HepG2 (cell line): Measurements from ENCODE around the gene DPP8. TPM values are rescaled to one million over a fixed set of nuclear protein-coding genes. Genes with fewer than 3 reads are reported as not detected.

Experiments
- DNMT1 ChIP-seq: sonication (generic); formaldehyde crosslinking; IDR thresholded peaks from 2 replicates; pipeline ENCODE4 v1.5.1; 2020; ENCODE audit warnings: mild to moderate bottlenecking, missing genetic modification reagents
- HNF1A ChIP-seq, 2 experiments: sonication (generic) in 1 of 2; formaldehyde crosslinking in 1 of 2; IDR thresholded peaks; 2 replicates each; pipeline versions ENCODE4 v1.4.0 to v1.6.1; 2016 to 2020; ENCODE audit warnings: borderline replicate concordance in 1 of 2, low read depth in 1 of 2, mild to moderate bottlenecking in 1 of 2, missing genetic modification reagents in 1 of 2
- HNRNPL ChIP-seq: fragments of 200-400 bp; formaldehyde crosslinking; IDR thresholded peaks from 2 replicates; pipeline ENCODE4 v1.6.1; 2017; ENCODE audit warnings: mild to moderate bottlenecking, low read depth, low read length
- IKZF4 ChIP-seq: sonication (generic); formaldehyde crosslinking; IDR thresholded peaks from 2 replicates; pipeline ENCODE4 v1.5.1; 2020; ENCODE audit warnings: borderline replicate concordance, mild to moderate bottlenecking, low read depth, missing genetic modification reagents; ENCODE audit errors: not compliant biosample characterization
- ISX ChIP-seq: sonication (generic); formaldehyde crosslinking; conservative IDR thresholded peaks from 2 replicates; pipeline ENCODE4 v1.5.0; 2020; ENCODE audit warnings: missing genetic modification reagents
- MLXIP ChIP-seq: sonication (generic); formaldehyde crosslinking; IDR thresholded peaks from 2 replicates; pipeline ENCODE4 v1.9.0; 2021; ENCODE audit warnings: missing genetic modification reagents, borderline replicate concordance
- NFE2L1 ChIP-seq: sonication (generic); formaldehyde crosslinking; IDR thresholded peaks from 2 replicates; pipeline ENCODE4 v1.4.0; 2020; ENCODE audit warnings: missing genetic modification reagents, mild to moderate bottlenecking, borderline replicate concordance
- PAXIP1 ChIP-seq: sonication (generic); formaldehyde crosslinking; conservative IDR thresholded peaks from 2 replicates; pipeline ENCODE4 v1.4.0; 2020; ENCODE audit warnings: mild to moderate bottlenecking, missing genetic modification reagents, moderate library complexity
- PRDM15 ChIP-seq: sonication (generic); formaldehyde crosslinking; IDR thresholded peaks from 2 replicates; pipeline ENCODE4 v1.4.0; 2020; ENCODE audit warnings: missing genetic modification reagents
- SUZ12 ChIP-seq: fragments of 150-350 bp; IDR thresholded peaks from 2 replicates; pipeline ENCODE4 v1.6.1; 2014; ENCODE audit warnings: low read depth, low read length
- ZNF260 ChIP-seq: sonication (generic); formaldehyde crosslinking; IDR thresholded peaks from 2 replicates; pipeline ENCODE4 v1.4.0; 2020; ENCODE audit warnings: missing genetic modification reagents, low read depth, mild to moderate bottlenecking, borderline replicate concordance
- ZNF720 ChIP-seq: sonication (generic); formaldehyde crosslinking; IDR thresholded peaks from 2 replicates; pipeline ENCODE4 v1.4.0; 2020; ENCODE audit warnings: missing genetic modification reagents
- polyA plus RNA-seq, 8 experiments: library from polyadenylated mRNA; depleted of rRNA in 3 of 8; stranded (reverse) in 7 of 8; unstranded in 1 of 8; fragments of >200 nt; fragmentation: Illumina TruSeq in 4 of 8; extraction: Trizol in 4 of 8; gene quantifications; 2 replicates each; pipeline versions ENCODE4 v1.2.1 to v1.2.3, GENCODE V29; 2011 to 2016; ENCODE audit warnings: low read depth in 4 of 8, missing spikeins in 1 of 8, mixed read lengths in 1 of 8; ENCODE audit not compliant: insufficient read depth in 1 of 8
- total RNA-seq, 5 experiments: library from RNA; depleted of rRNA; stranded (reverse); fragments of >200 nt; fragmentation: Illumina TruSeq; extraction: Trizol; gene quantifications; 2 replicates each; pipeline ENCODE4 v1.2.3, GENCODE V29; 2016; ENCODE audit warnings: low read depth in 1 of 5

DPP8 gene
- total and polyA plus RNA-seq, 2 of the 13 experiments (the other 11 are each of a cell fraction or from before 2014, with no cell fraction given), result 18.0 to 26.3 TPM

GRCh38 chr15:65530318-65531111 is 13.0 kb upstream of the DPP8 start, which contains the start of gene HACD3 (continued):
- 0 out of 2 replicates have a peak, but pooled peaks have one; percentile 14 for TF ChIP-seq PAXIP1 (CRISPR knock-in tag)
- peak; percentile 79 for TF ChIP-seq MLXIP (CRISPR knock-in tag)
- 0 out of 2 replicates have a peak, but pooled peaks have one; percentile 7 for TF ChIP-seq HNRNPL
- no peak for TF ChIP-seq SUZ12
- no peak for TF ChIP-seq ZNF260
- 0 out of 2 replicates have a peak, but pooled peaks have one; percentile 49 for TF ChIP-seq PRDM15 (CRISPR knock-in tag)
- TF ChIP-seq HNF1A (IDR thresholded peaks at IDR 0.05; ENCODE audit: low read depth), result no peak
- TF ChIP-seq HNF1A (CRISPR knock-in tag; IDR thresholded peaks at IDR 0.05; ENCODE audit: borderline replicate concordance), result peak; percentile 55; the same call in 1 of the 2 replicates
- TF ChIP-seq ZNF720 (CRISPR knock-in tag), result no peak
- peak; percentile 91; the same call in 1 of the 2 replicates for TF ChIP-seq ISX (CRISPR knock-in tag)
- no peak for TF ChIP-seq NFE2L1 (CRISPR knock-in tag)
- TF ChIP-seq DNMT1 (CRISPR knock-in tag), result 0 out of 2 replicates have a peak, but pooled peaks have one; percentile 58
- TF ChIP-seq IKZF4 (CRISPR knock-in tag), result peak; percentile 93
